CD14-positive monocyte (primary cell): ENCODE measurements around the gene SUMF2. TPM values are rescaled to one million over a fixed set of nuclear protein-coding genes. Genes with fewer than 3 reads are reported as not detected.

Source experiments
- DNase-seq, 3 donors: peaks; one replicate each; pipeline ENCODE4 v3.0.0-alpha.2; 2011 to 2022
- H2AFZ ChIP-seq: 2 replicates; pipeline ENCODE4 v1.6.0; 2012; ENCODE audit warnings: mild to moderate bottlenecking, low read depth, low read length, inconsistent platforms; ENCODE audit not compliant: insufficient read depth, poor library complexity, severe bottlenecking
- H3K27ac ChIP-seq, 2 donors: 1 replicate in 1 of 2; 2 replicates in 1 of 2; pipeline ENCODE4 v1.5.1; 2012 to 2013; ENCODE audit warnings: low read length in 2 of 2, control low read depth in 1 of 2, inconsistent platforms in 1 of 2, low read depth in 1 of 2, mild to moderate bottlenecking in 1 of 2
- H3K27me3 ChIP-seq, 2 donors: one replicate each; pipeline versions ENCODE4 v1.6.0 to v1.6.1; 2011 to 2013; ENCODE audit warnings: low read length in 2 of 2; ENCODE audit not compliant: control insufficient read depth in 2 of 2, insufficient read depth in 2 of 2
- H3K36me3 ChIP-seq, 2 donors: replicated peaks in 1 of 2; 1 replicate in 1 of 2; 2 replicates in 1 of 2; pipeline versions ENCODE4 v1.5.1 to v1.6.1; 2012 to 2013; ENCODE audit warnings: low read length in 2 of 2, control low read depth in 1 of 2, inconsistent platforms in 1 of 2, mild to moderate bottlenecking in 1 of 2; ENCODE audit not compliant: insufficient read depth in 2 of 2, control insufficient read depth in 1 of 2
- H3K4me1 ChIP-seq, 2 donors: 1 replicate in 1 of 2; 2 replicates in 1 of 2; pipeline versions ENCODE4 v1.5.1 to v1.6.1; 2012 to 2013; ENCODE audit warnings: low read length in 2 of 2, control low read depth in 1 of 2, inconsistent platforms in 1 of 2, mild to moderate bottlenecking in 1 of 2, moderate library complexity in 1 of 2; ENCODE audit not compliant: insufficient read depth in 2 of 2, control insufficient read depth in 1 of 2
- H3K4me2 ChIP-seq: replicated peaks from 2 replicates; pipeline ENCODE3; 2012; ENCODE audit warnings: low read length, moderate library complexity, mild to moderate bottlenecking; ENCODE audit not compliant: poor library complexity, severe bottlenecking; ENCODE audit errors: extremely low read depth
- H3K4me3 ChIP-seq, 3 experiments: fragments of 200-600 bp in 1 of 3; sonication (generic) in 1 of 3; replicated peaks in 1 of 3; 1 replicate in 2 of 3; 2 replicates in 1 of 3; pipeline ENCODE4 v1.5.1; 2011 to 2013; ENCODE audit warnings: low read length in 3 of 3, mild to moderate bottlenecking in 3 of 3, control low read depth in 2 of 3, low read depth in 2 of 3, inconsistent platforms in 1 of 3, moderate library complexity in 1 of 3
- H3K79me2 ChIP-seq: 2 replicates; pipeline ENCODE4 v1.6.0; 2012; ENCODE audit warnings: mild to moderate bottlenecking, control low read depth, inconsistent platforms, low read length, moderate library complexity; ENCODE audit not compliant: insufficient read depth
- H3K9ac ChIP-seq: 2 replicates; pipeline ENCODE4 v1.6.0; 2017; ENCODE audit warnings: low read length, mild to moderate bottlenecking; ENCODE audit not compliant: insufficient read depth, poor library complexity, severe bottlenecking
- H3K9me3 ChIP-seq, 2 donors: replicated peaks in 1 of 2; 1 replicate in 1 of 2; 2 replicates in 1 of 2; pipeline versions ENCODE4 v1.5.1 to v1.6.1; 2012 to 2013; ENCODE audit warnings: low read length in 2 of 2, control low read depth in 1 of 2; ENCODE audit not compliant: control insufficient read depth in 1 of 2, insufficient read depth in 1 of 2
- H4K20me1 ChIP-seq: 2 replicates; pipeline ENCODE4 v1.6.0; 2012; ENCODE audit warnings: mild to moderate bottlenecking, low read length, control low read depth, moderate library complexity; ENCODE audit not compliant: insufficient read depth
- H3K27ac Mint-ChIP-seq, 7 donors: one replicate each; pipeline ENCODE4 v1.8.0; 2020; ENCODE audit warnings: mild to moderate bottlenecking in 7 of 7, mixed read lengths in 7 of 7, moderate library complexity in 6 of 7, inconsistent platforms in 2 of 7
- H3K27me3 Mint-ChIP-seq, 3 donors: one replicate each; pipeline ENCODE4 v1.8.0; 2021 to 2022; ENCODE audit warnings: low read depth in 3 of 3, mild to moderate bottlenecking in 3 of 3, mixed read lengths in 3 of 3, moderate library complexity in 3 of 3, inconsistent platforms in 1 of 3
- H3K36me3 Mint-ChIP-seq, 2 donors: one replicate each; pipeline ENCODE4 v1.8.0; 2020; ENCODE audit warnings: mixed read lengths in 2 of 2, inconsistent platforms in 1 of 2, mild to moderate bottlenecking in 1 of 2
- H3K4me1 Mint-ChIP-seq: one replicate; pipeline ENCODE4 v1.8.0; 2020; ENCODE audit warnings: mild to moderate bottlenecking, mixed read lengths
- H3K4me3 Mint-ChIP-seq, 2 donors: one replicate each; pipeline ENCODE4 v1.8.0; 2020; ENCODE audit warnings: mild to moderate bottlenecking in 2 of 2, mixed read lengths in 2 of 2, moderate library complexity in 1 of 2
- H3K9me3 Mint-ChIP-seq, 7 donors: one replicate each; pipeline ENCODE4 v1.8.0; 2020 to 2022; ENCODE audit warnings: mixed read lengths in 7 of 7, mild to moderate bottlenecking in 6 of 7, moderate library complexity in 6 of 7, inconsistent platforms in 2 of 7
- WGBS: methylation state at CpG from one replicate; pipeline ENCODE4 v1.1.5; 2013; ENCODE audit warnings: missing lambda C conversion rate; ENCODE audit not compliant: insufficient coverage; 5-methylcytosine and 5-hydroxymethylcytosine counted together
- intact Hi-C, 2 donors: fragments of 100-400 bp; cut with micrococcal nuclease; formaldehyde crosslinking; loops; one replicate each; pipeline versions ENCODE4 v1.15.0 to v1.15.1; 2023
- polyA plus RNA-seq, 3 donors: library from polyadenylated mRNA; depleted of rRNA in 1 of 3; unstranded in 2 of 3; stranded (reverse) in 1 of 3; fragments of 300-500 nt in 2 of 3; fragments of >200 nt in 1 of 3; fragmentation: Illumina TruSeq in 2 of 3; gene quantifications; 1 replicate in 2 of 3; 2 replicates in 1 of 3; pipeline ENCODE4 v1.2.3, GENCODE V29; 2012 to 2021
- TF ChIP-seq, protein P1 (sequence below): fragments of 200-600 bp; IDR thresholded peaks from one replicate; pipeline ENCODE4 v1.8.0; 2022; ENCODE audit warnings: antibody characterized with exemption, mild to moderate bottlenecking

Gene SUMF2
- polyA plus RNA-seq, 3 donors: 69.5 to 88.2 (median 75.0) TPM

DNA sequence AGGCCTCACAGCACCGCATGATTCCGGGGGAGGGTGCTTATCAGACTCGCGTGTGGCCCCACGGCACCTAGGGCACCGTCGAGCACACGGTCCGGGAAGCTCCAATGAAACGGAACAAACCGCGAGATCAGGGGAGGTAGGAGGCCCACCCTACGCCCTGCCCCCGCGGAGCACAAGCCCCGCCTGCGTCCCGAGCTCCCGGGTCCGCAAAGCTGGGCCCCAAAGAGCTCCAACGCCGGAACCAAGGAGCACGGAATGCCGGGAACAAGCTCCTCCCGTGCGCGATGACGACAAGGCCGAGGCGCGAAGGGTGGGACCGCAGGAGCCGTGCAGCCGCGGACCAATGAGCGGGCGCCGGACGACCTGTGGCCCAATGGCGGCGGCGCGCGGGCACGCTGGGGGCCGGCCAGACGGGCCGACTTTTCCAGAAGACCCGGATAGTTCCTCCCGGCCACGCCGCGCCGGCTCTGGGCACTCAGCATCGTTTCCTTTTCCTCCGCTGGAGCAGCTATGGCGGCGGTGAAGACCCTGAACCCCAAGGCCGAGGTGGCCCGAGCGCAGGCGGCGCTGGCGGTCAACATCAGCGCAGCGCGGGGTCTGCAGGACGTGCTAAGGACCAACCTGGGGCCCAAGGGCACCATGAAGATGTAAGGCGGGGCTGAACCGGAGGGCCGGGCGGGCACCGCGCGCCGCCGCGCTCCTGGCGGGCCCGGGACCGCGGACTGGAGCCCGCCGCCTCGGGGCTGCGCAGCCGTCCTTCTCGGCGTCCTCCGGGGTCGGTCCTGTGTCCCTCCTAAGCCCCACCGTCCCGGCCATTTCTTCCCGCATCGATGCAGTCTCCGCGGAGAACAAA, 12.5 kb upstream of the SUMF2 start, which contains the start of the genes CCT6A and PSPH:
TSS of gene CCT6A (plus strand) at position 427 of the 853 bp plus-strand sequence. CDS start at position 511, 84 bp downstream.
TSS of gene PSPH (minus strand) at position 106 of the 853 bp plus-strand sequence. CDS start 30,232 bp downstream, outside the sequence.
- peaks cover 31 to 39% of the 10 kb centered on the region in 2 donors for H3K36me3 ChIP-seq
- peaks cover 19 to 24% of the 10 kb centered on the region in 2 donors for H3K4me1 ChIP-seq
- TF ChIP-seq, protein P1, sequence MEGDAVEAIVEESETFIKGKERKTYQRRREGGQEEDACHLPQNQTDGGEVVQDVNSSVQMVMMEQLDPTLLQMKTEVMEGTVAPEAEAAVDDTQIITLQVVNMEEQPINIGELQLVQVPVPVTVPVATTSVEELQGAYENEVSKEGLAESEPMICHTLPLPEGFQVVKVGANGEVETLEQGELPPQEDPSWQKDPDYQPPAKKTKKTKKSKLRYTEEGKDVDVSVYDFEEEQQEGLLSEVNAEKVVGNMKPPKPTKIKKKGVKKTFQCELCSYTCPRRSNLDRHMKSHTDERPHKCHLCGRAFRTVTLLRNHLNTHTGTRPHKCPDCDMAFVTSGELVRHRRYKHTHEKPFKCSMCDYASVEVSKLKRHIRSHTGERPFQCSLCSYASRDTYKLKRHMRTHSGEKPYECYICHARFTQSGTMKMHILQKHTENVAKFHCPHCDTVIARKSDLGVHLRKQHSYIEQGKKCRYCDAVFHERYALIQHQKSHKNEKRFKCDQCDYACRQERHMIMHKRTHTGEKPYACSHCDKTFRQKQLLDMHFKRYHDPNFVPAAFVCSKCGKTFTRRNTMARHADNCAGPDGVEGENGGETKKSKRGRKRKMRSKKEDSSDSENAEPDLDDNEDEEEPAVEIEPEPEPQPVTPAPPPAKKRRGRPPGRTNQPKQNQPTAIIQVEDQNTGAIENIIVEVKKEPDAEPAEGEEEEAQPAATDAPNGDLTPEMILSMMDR: no peak
- intact Hi-C loops: loop anchor here in 1 of 2 donors (5.0 kb wide), 1 partner anchor 684 kb away; the partner anchor contains the start of gene LANCL2
- H3K79me2 ChIP-seq: peaks cover 49% of the 10 kb centered on the region
- under 1% methylated on average over 90 of the region's 97 CpGs for whole genome bisulfite sequencing
- H3K9ac ChIP-seq: peak within 1 kb of the TSS; percentile 83
- H3K27me3 ChIP-seq: no peaks in the 10 kb centered on the region
- peak within 1 kb of the TSS; percentile 93 to 96 for H3K4me3 Mint-ChIP-seq
- no peaks in the 10 kb centered on the region for H3K9me3 Mint-ChIP-seq
- peak within 1 kb of the TSS; percentile 39 to 93 (median 86) for H3K4me3 ChIP-seq
- peak within 1 kb of the TSS; percentile 86 to 94 for H3K27ac ChIP-seq
- peak within 1 kb of the TSS; percentile 93 for H2AFZ ChIP-seq
- peak within 1 kb of the TSS; percentile 88 to 97 (median 95) for H3K27ac Mint-ChIP-seq
- H3K9me3 ChIP-seq: no peaks in the 10 kb centered on the region
- peaks cover 25% of the 10 kb centered on the region for H3K4me1 Mint-ChIP-seq
- peak within 1 kb of the TSS; percentile 90 for H3K4me2 ChIP-seq
- peak; percentile 82 to 92 (median 85) for DNase-seq
- H3K27me3 Mint-ChIP-seq: no peaks in the 10 kb centered on the region
- no peaks in the 10 kb centered on the region for H4K20me1 ChIP-seq
- H3K36me3 Mint-ChIP-seq: peaks cover 31 to 39% of the 10 kb centered on the region in 2 donors

DNA sequence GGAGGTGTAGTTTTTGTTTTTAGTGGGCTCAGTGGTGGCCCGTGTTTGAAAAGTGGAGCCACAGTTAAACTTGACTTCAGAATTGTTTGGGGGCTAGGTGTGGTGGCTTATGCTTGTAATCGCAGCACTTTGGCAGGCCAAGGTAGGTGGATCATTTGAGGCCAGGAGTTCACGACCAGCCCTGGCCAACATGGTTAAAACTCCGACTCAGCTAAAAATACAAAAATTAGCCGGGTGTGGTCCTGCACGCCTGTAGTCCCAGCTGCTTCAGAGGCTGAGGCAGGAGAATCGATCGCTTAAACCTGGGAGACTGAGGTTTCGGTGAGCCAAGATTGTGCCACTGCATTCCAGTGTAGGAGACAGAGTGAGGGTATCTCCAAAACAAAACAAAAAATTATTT, 10.7 kb upstream of the SUMF2 start:
- Histone ChIP-seq H3K4me2 (no peak overlapping the region), H4K20me1 (no peaks in the 10 kb centered on the region), H3K4me1 (peaks cover 19 to 24% of the 10 kb centered on the region in 2 donors), H3K9ac (no peak overlapping the region), H3K79me2 (peaks cover 49% of the 10 kb centered on the region), H3K9me3 (no peaks in the 10 kb centered on the region), H3K27ac (no peak overlapping the region), H3K4me3 (no peak overlapping the region), H2AFZ (no peak overlapping the region), H3K36me3 (peaks cover 49 to 57% of the 10 kb centered on the region in 2 donors), H3K27me3 (no peaks in the 10 kb centered on the region)
- Mint-ChIP-seq H3K27ac (peak overlapping the region in 2 of 7 donors; percentile 23 to 79), H3K36me3 (peaks cover 46 to 57% of the 10 kb centered on the region in 2 donors), H3K4me3 (no peak overlapping the region), H3K4me1 (peaks cover 25% of the 10 kb centered on the region), H3K9me3 (no peaks in the 10 kb centered on the region), H3K27me3 (no peaks in the 10 kb centered on the region)
- DNase-seq: no peak
- intact Hi-C loops: loop anchor here in 1 of 2 donors (5.0 kb wide), 1 partner anchor 686 kb away; the partner anchor contains the start of gene LANCL2
- WGBS: 86% methylated on average over 7 of the region's 9 CpGs
- TF ChIP-seq, protein P1: no peak
